Hepatocyte (in vitro differentiated cells): Measurements from ENCODE around the gene NRTN. TPM values are rescaled to one million over a fixed set of nuclear protein-coding genes. Genes with fewer than 3 reads are reported as not detected.

Experiments
- DNase-seq: peaks from one replicate; pipeline ENCODE4 v3.0.0-alpha.2; 2016; ENCODE audit warnings: low spot score
- H2AFZ ChIP-seq: fragments of 200-600 bp; sonication (generic); 2 replicates; pipeline ENCODE4 v1.6.0; 2016; ENCODE audit warnings: antibody characterized with exemption, mild to moderate bottlenecking
- H3K27ac ChIP-seq: fragments of 200-600 bp; sonication (generic); 2 replicates; pipeline ENCODE4 v1.5.1; 2016; ENCODE audit warnings: mild to moderate bottlenecking
- H3K27me3 ChIP-seq: fragments of 200-600 bp; sonication (generic); 2 replicates; pipeline ENCODE4 v1.6.1; 2016
- H3K36me3 ChIP-seq: fragments of 200-600 bp; sonication (generic); replicated peaks from 2 replicates; pipeline ENCODE4 v1.5.1; 2016; ENCODE audit warnings: low read depth; ENCODE audit not compliant: insufficient read depth
- H3K4me1 ChIP-seq: fragments of 200-600 bp; sonication (generic); 2 replicates; pipeline ENCODE4 v1.5.1; 2016; ENCODE audit warnings: mild to moderate bottlenecking, moderate library complexity; ENCODE audit not compliant: insufficient read depth
- H3K4me2 ChIP-seq: fragments of 200-600 bp; sonication (generic); 2 replicates; pipeline ENCODE4 v1.6.0; 2016
- H3K4me3 ChIP-seq: fragments of 200-600 bp; sonication (generic); 2 replicates; pipeline ENCODE4 v1.5.1; 2016; ENCODE audit warnings: mild to moderate bottlenecking
- H3K79me2 ChIP-seq: fragments of 200-600 bp; sonication (generic); 2 replicates; pipeline ENCODE4 v1.6.0; 2017; ENCODE audit warnings: mild to moderate bottlenecking
- H3K9me2 ChIP-seq: fragments of 200-600 bp; sonication (generic); replicated peaks from 2 replicates; pipeline ENCODE4 v1.6.0; 2017; ENCODE audit warnings: mild to moderate bottlenecking; ENCODE audit not compliant: insufficient read depth
- H3K9me3 ChIP-seq: fragments of 200-600 bp; sonication (generic); 2 replicates; pipeline ENCODE4 v1.5.1; 2016; ENCODE audit warnings: low read depth, mild to moderate bottlenecking
- H4K20me1 ChIP-seq: fragments of 200-600 bp; sonication (generic); 2 replicates; pipeline ENCODE4 v1.6.0; 2016; ENCODE audit warnings: mild to moderate bottlenecking; ENCODE audit not compliant: insufficient read depth, poor library complexity, severe bottlenecking
- EZH2 ChIP-seq: fragments of 200-600 bp; sonication (generic); IDR thresholded peaks from 2 replicates; pipeline ENCODE4 v1.6.1; 2016; ENCODE audit warnings: antibody characterized with exemption, mild to moderate bottlenecking, borderline replicate concordance
- EZH2phosphoT487 ChIP-seq: fragments of 200-600 bp; sonication (generic); IDR thresholded peaks from one replicate; pipeline ENCODE4 v1.6.1; 2018; ENCODE audit warnings: antibody characterized with exemption, mild to moderate bottlenecking, low read depth, moderate library complexity; ENCODE audit not compliant: unreplicated experiment, severe bottlenecking
- WGBS: methylation state at CpG from one replicate; pipeline ENCODE4 v1.1.6; 2016; ENCODE audit warnings: low lambda C conversion rate; ENCODE audit errors: missing lambda C conversion rate; 5-methylcytosine and 5-hydroxymethylcytosine counted together
- polyA plus RNA-seq: library from polyadenylated mRNA; unstranded; fragments of >200 nt; fragmentation: Nextera tagmentation; extraction: Ambion mirVana; gene quantifications from 2 replicates; pipeline ENCODE4 v1.2.1, GENCODE V29; 2016
- total RNA-seq: library from RNA; depleted of rRNA; stranded (reverse); fragments of >200 nt; gene quantifications from 2 replicates; pipeline ENCODE4 v1.2.3, GENCODE V29; 2014
- TF ChIP-seq, protein P1 (sequence below): fragments of 200-600 bp; sonication (generic); IDR thresholded peaks from 2 replicates; pipeline ENCODE4 v1.5.1; 2016; ENCODE audit warnings: antibody characterized with exemption, mild to moderate bottlenecking; ENCODE audit not compliant: poor library complexity

NRTN gene
- total and polyA plus RNA-seq, 2 experiments from 2014 or later = 2.7 to 31.1 TPM

DNA sequence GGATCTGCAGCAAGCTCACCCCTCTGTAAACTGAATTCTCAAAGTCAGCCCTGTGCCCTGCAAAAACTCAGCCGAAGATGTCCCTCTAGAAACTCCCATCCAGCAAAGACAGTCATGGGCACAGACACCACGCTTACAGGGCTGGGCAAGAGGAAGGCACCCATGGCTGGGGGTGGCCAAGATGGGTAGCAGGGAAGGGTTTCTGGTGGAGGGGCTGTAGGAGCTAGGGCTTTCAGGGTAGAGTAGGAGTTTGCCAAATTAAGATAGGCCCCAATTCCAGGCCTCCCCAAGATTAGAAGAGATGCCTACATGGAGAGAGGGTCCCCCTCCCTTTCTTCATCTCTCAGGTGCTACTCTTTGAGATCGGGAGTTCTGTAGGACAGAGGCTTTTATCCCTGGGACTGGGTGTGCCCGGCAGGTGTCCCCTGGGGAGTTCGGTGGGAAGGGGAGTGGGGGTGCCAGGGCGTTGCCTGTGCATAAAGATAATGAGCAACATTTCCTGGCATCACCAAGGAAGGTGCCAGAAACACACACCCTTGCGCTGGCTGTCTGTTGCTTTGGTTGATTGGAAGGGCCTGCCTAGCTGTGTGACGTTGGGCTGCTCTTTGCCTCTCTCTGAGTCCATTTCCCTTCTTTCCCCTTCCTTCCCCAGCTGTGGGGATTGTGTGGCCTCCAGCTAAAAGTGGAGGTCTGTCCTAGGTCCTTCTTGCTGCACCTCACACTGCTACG lies 9.4 kb downstream of the NRTN start:
- Histone ChIP-seq H3K4me2 (no peak overlapping the region), H3K4me1 (no peaks in the 10 kb centered on the region), H3K79me2 (no peaks in the 10 kb centered on the region), H2AFZ (no peak overlapping the region), H3K9me2 (no peaks in the 10 kb centered on the region), H3K9me3 (no peaks in the 10 kb centered on the region), H3K27me3 (no peaks in the 10 kb centered on the region), H3K27ac (no peak overlapping the region), H3K36me3 (no peaks in the 10 kb centered on the region), H4K20me1 (no peaks in the 10 kb centered on the region), H3K4me3 (no peak overlapping the region)
- DNase-seq = no peak
- no peak for TF ChIP-seq EZH2phosphoT487
- no peak for TF ChIP-seq EZH2
- TF ChIP-seq, protein P1, sequence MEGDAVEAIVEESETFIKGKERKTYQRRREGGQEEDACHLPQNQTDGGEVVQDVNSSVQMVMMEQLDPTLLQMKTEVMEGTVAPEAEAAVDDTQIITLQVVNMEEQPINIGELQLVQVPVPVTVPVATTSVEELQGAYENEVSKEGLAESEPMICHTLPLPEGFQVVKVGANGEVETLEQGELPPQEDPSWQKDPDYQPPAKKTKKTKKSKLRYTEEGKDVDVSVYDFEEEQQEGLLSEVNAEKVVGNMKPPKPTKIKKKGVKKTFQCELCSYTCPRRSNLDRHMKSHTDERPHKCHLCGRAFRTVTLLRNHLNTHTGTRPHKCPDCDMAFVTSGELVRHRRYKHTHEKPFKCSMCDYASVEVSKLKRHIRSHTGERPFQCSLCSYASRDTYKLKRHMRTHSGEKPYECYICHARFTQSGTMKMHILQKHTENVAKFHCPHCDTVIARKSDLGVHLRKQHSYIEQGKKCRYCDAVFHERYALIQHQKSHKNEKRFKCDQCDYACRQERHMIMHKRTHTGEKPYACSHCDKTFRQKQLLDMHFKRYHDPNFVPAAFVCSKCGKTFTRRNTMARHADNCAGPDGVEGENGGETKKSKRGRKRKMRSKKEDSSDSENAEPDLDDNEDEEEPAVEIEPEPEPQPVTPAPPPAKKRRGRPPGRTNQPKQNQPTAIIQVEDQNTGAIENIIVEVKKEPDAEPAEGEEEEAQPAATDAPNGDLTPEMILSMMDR = no peak
- whole genome bisulfite sequencing = 81% methylated on average over 9 of the region's 9 CpGs

DNA sequence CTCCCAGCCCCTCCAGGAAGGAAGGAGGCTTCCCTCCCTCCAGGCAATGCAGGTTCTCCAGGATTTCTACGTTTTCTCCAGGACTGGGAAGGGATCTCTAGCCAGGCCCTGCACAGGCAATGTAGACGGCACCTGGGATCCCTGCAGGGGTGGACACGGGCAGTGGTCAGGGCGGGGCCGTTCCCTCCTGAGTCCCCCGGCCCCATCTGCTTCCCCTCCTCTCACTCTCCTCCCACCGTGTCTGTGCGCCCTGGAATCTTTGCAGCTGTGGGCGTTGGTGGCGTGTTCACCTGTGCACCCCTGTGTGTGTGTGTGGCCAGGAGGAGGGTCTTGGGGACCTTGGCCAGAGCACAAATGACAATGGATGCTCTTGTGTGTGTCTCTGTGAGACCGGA lies 10.0 kb downstream of the NRTN start:
- no peak overlapping the region for H2AFZ ChIP-seq
- no peak overlapping the region for H3K4me3 ChIP-seq
- TF ChIP-seq EZH2 = no peak
- TF ChIP-seq EZH2phosphoT487 = no peak
- TF ChIP-seq, protein P1 = no peak
- H3K4me2 ChIP-seq = no peak overlapping the region
- no peaks in the 10 kb centered on the region for H3K9me2 ChIP-seq
- no peaks in the 10 kb centered on the region for H3K79me2 ChIP-seq
- H3K27me3 ChIP-seq = no peaks in the 10 kb centered on the region
- H3K4me1 ChIP-seq = no peaks in the 10 kb centered on the region
- WGBS = 86% methylated on average over 11 of the region's 11 CpGs
- H3K36me3 ChIP-seq = no peaks in the 10 kb centered on the region
- no peaks in the 10 kb centered on the region for H4K20me1 ChIP-seq
- H3K9me3 ChIP-seq = no peaks in the 10 kb centered on the region
- H3K27ac ChIP-seq = no peak overlapping the region
- DNase-seq = no peak

DNA sequence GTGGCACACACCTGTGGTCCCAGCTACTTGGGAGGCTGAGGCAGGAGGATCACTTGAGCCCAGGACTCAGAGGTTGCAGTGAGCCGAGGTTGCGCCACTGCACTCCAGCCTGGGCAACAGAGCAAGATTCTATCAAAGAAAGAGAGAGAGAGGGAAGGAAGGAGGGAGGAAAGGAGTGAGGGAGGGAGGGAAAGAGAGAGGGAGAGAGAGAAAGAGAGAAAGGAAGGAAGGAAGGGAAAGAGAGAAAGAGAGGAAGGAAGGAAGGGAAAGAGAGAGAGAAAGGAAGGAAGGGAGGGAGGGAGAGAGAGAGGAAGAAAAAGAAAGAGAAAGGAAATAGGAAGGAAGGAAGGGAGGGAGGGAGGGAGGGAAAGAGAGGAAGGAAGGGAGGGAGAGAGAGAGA lies 12.4 kb downstream of the NRTN start:
- DNase-seq = no peak
- Histone ChIP-seq H3K36me3 (no peaks in the 10 kb centered on the region), H3K9me3 (no peaks in the 10 kb centered on the region), H3K4me3 (no peak overlapping the region), H3K4me1 (no peaks in the 10 kb centered on the region), H3K27ac (no peak overlapping the region), H3K9me2 (no peaks in the 10 kb centered on the region), H3K27me3 (no peaks in the 10 kb centered on the region), H3K79me2 (no peaks in the 10 kb centered on the region), H4K20me1 (no peaks in the 10 kb centered on the region), H3K4me2 (no peak overlapping the region), H2AFZ (no peak overlapping the region)
- TF ChIP-seq EZH2phosphoT487 = no peak
- no peak for TF ChIP-seq EZH2
- TF ChIP-seq, protein P1 = no peak
- WGBS = 96% methylated on average over 2 of the region's 2 CpGs
